CD4-positive, alpha-beta memory T cell (primary cell): Measurements from ENCODE around the gene EYS. TPM values are rescaled to one million over a fixed set of nuclear protein-coding genes. Genes with fewer than 3 reads are reported as not detected.

Experiments used
- CTCF ChIA-PET: fragments of 350-600 bp; sonication (Branson Sonifier 250); formaldehyde crosslinking; loops from one replicate; lab custom pipeline; 2021; ENCODE audit warnings: inconsistent platforms; ENCODE audit not compliant: partially characterized antibody; lab: Charles Lee
- POLR2A ChIA-PET: fragments of 350-600 bp; sonication (Branson Sonifier 250); formaldehyde crosslinking; loops from one replicate; lab custom pipeline; 2021; ENCODE audit not compliant: partially characterized antibody; lab: Charles Lee
- DNase-seq, 5 donors: peaks; one replicate each; pipeline versions ENCODE4 v3.0.0 to v3.0.0-alpha.2; 2020 to 2022; ENCODE audit warnings: mixed read lengths in 1 of 5
- H3K27ac ChIP-seq: one replicate; pipeline ENCODE4 v1.7.0; 2013; ENCODE audit warnings: low read depth, low read length
- H3K27me3 ChIP-seq: 2 replicates; pipeline ENCODE4 v1.7.0; 2013; ENCODE audit warnings: mild to moderate bottlenecking, low read length, moderate library complexity; ENCODE audit not compliant: insufficient read depth
- H3K36me3 ChIP-seq: 2 replicates; pipeline ENCODE4 v1.7.0; 2013; ENCODE audit warnings: mild to moderate bottlenecking, low read length, moderate library complexity; ENCODE audit not compliant: insufficient read depth
- H3K4me1 ChIP-seq: 2 replicates; pipeline ENCODE4 v1.7.0; 2013; ENCODE audit warnings: mild to moderate bottlenecking, low read length, moderate library complexity; ENCODE audit not compliant: insufficient read depth
- H3K4me3 ChIP-seq, 2 donors: one replicate each; pipeline ENCODE4 v1.7.0; 2013; ENCODE audit warnings: low read length in 2 of 2, mild to moderate bottlenecking in 1 of 2
- H3K9me3 ChIP-seq, 2 donors: one replicate each; pipeline ENCODE4 v1.7.0; 2013; ENCODE audit warnings: low read length in 2 of 2, control low read depth in 1 of 2; ENCODE audit not compliant: control insufficient read depth in 1 of 2
- H3K27ac Mint-ChIP-seq, 7 donors: one replicate each; pipeline ENCODE4 v1.8.0; 2020 to 2021; ENCODE audit warnings: mixed read lengths in 7 of 7, mild to moderate bottlenecking in 6 of 7, inconsistent platforms in 3 of 7, moderate library complexity in 3 of 7
- H3K27me3 Mint-ChIP-seq, 2 donors: one replicate each; pipeline ENCODE4 v1.8.0; 2020 to 2021; ENCODE audit warnings: mixed read lengths in 2 of 2
- H3K36me3 Mint-ChIP-seq, 2 donors: one replicate each; pipeline ENCODE4 v1.8.0; 2020 to 2021; ENCODE audit warnings: mixed read lengths in 2 of 2, inconsistent platforms in 1 of 2, mild to moderate bottlenecking in 1 of 2
- H3K4me1 Mint-ChIP-seq, 4 donors: one replicate each; pipeline ENCODE4 v1.8.0; 2020 to 2021; ENCODE audit warnings: mixed read lengths in 4 of 4, mild to moderate bottlenecking in 1 of 4
- H3K4me3 Mint-ChIP-seq, 8 donors: one replicate each; pipeline ENCODE4 v1.8.0; 2020 to 2021; ENCODE audit warnings: mixed read lengths in 8 of 8, mild to moderate bottlenecking in 7 of 8, moderate library complexity in 6 of 8, inconsistent platforms in 3 of 8
- H3K9me3 Mint-ChIP-seq, 8 donors: one replicate each; pipeline ENCODE4 v1.8.0; 2020 to 2021; ENCODE audit warnings: mixed read lengths in 8 of 8, mild to moderate bottlenecking in 5 of 8, inconsistent platforms in 3 of 8, moderate library complexity in 1 of 8
- intact Hi-C: fragments of 100-400 bp; cut with micrococcal nuclease; formaldehyde crosslinking; loops from one replicate; pipeline ENCODE4 v1.15.1; 2023
- polyA plus RNA-seq, 2 donors: library from polyadenylated mRNA; unstranded; fragments of 300-500 nt; fragmentation: Illumina TruSeq; gene quantifications; one replicate each; pipeline ENCODE4 v1.2.3, GENCODE V29; 2021
- total RNA-seq, 2 experiments: library from RNA; stranded (reverse); gene quantifications; one replicate each; pipeline ENCODE4 v1.2.3, GENCODE V29; 2021

Gene EYS
- total and polyA plus RNA-seq, 4 experiments from 2014 or later, result 0.17 to 0.20 TPM; not detected in 2

GRCh38 chr6:65295812-65296211, 411.2 kb downstream of the EYS start:
- Mint-ChIP-seq H3K36me3 (no peaks in the 10 kb centered on the region), H3K27me3 (no peaks in the 10 kb centered on the region), H3K27ac (no peak overlapping the region), H3K4me1 (no peaks in the 10 kb centered on the region), H3K9me3 (peaks cover 0 to 16% (median 4%) of the 10 kb centered on the region in 8 donors), H3K4me3 (no peak overlapping the region)
- intact Hi-C loops, result no loop called here
- H3K27me3 ChIP-seq, result no peaks in the 10 kb centered on the region
- H3K4me3 ChIP-seq, result no peak overlapping the region
- no peaks in the 10 kb centered on the region for H3K36me3 ChIP-seq
- H3K27ac ChIP-seq, result no peak overlapping the region
- ChIA-PET CTCF (no interaction called here), POLR2A (no interaction called here)
- H3K9me3 ChIP-seq, result no peaks in the 10 kb centered on the region
- DNase-seq, result no peak
- H3K4me1 ChIP-seq, result no peaks in the 10 kb centered on the region

GRCh38 chr6:65289491-65289890, 417.5 kb downstream of the EYS start:
- Histone ChIP-seq H3K36me3 (no peaks in the 10 kb centered on the region), H3K9me3 (no peaks in the 10 kb centered on the region), H3K4me1 (no peaks in the 10 kb centered on the region), H3K4me3 (no peak overlapping the region), H3K27me3 (no peaks in the 10 kb centered on the region), H3K27ac (no peak overlapping the region)
- H3K27me3 Mint-ChIP-seq, result no peaks in the 10 kb centered on the region
- ChIA-PET POLR2A (no interaction called here), CTCF (no interaction called here)
- H3K27ac Mint-ChIP-seq, result no peak overlapping the region
- no peaks in the 10 kb centered on the region for H3K36me3 Mint-ChIP-seq
- H3K4me1 Mint-ChIP-seq, result no peaks in the 10 kb centered on the region
- intact Hi-C loops, result no loop called here
- H3K9me3 Mint-ChIP-seq, result peaks cover 0 to 16% (median 2%) of the 10 kb centered on the region in 8 donors
- no peak overlapping the region for H3K4me3 Mint-ChIP-seq
- no peak for DNase-seq

DNA sequence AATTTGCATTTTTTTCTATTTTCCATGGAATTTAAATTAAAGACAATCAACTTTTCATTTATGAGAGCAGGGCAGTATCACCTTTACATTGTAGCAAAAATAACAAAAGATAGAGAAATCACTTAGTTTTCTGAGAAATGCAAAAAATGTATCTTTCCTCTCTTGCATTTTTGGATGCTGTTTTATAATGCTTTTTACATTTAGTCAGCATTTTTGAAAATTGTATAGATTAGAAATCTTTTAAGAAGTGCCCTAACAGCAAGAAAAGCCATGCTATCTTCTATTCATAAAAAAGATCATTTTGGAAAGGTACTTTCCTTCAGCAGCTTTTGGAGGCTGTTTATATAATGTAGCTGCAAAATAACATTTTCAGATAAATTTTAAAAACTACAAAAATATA, 421.8 kb downstream of the EYS start:
- Mint-ChIP-seq H3K27ac (no peak overlapping the region), H3K4me1 (no peaks in the 10 kb centered on the region), H3K27me3 (no peaks in the 10 kb centered on the region), H3K36me3 (no peaks in the 10 kb centered on the region), H3K9me3 (peaks cover 0 to 3% (median 0%) of the 10 kb centered on the region in 8 donors), H3K4me3 (no peak overlapping the region)
- no peaks in the 10 kb centered on the region for H3K4me1 ChIP-seq
- intact Hi-C loops, result no loop called here
- ChIA-PET CTCF (no interaction called here), POLR2A (no interaction called here)
- no peaks in the 10 kb centered on the region for H3K27me3 ChIP-seq
- no peak overlapping the region for H3K4me3 ChIP-seq
- no peaks in the 10 kb centered on the region for H3K36me3 ChIP-seq
- no peak for DNase-seq
- H3K27ac ChIP-seq, result no peak overlapping the region
- H3K9me3 ChIP-seq, result no peaks in the 10 kb centered on the region

DNA sequence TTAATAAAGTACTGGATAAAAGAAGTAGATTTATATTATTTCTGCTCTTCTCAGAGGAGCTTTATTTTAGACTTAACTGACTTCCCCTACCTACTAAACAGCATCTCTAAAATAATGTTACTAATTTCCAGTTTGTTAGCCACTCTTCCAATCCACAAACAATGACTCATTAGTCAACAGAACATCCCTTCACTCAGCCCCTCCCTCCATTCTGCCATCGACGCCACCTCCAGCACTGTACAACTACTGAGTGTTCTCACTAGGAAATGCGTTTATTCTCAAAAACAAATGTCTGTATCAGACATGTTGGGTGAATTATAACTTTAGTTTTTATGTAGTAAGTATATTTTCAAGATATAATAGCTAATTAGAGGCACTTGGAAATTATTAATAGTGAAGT, 427.0 kb downstream of the EYS start:
- ChIA-PET POLR2A (no interaction called here), CTCF (no interaction called here)
- Mint-ChIP-seq H3K4me3 (no peak overlapping the region), H3K4me1 (no peaks in the 10 kb centered on the region), H3K27ac (no peak overlapping the region), H3K36me3 (no peaks in the 10 kb centered on the region), H3K27me3 (no peaks in the 10 kb centered on the region), H3K9me3 (peaks cover 0 to 19% (median 7%) of the 10 kb centered on the region in 8 donors)
- Histone ChIP-seq H3K4me1 (no peaks in the 10 kb centered on the region), H3K27ac (no peak overlapping the region), H3K36me3 (no peaks in the 10 kb centered on the region), H3K27me3 (no peaks in the 10 kb centered on the region), H3K4me3 (no peak overlapping the region), H3K9me3 (no peaks in the 10 kb centered on the region)
- DNase-seq, result no peak
- intact Hi-C loops, result no loop called here

- Mint-ChIP-seq H3K4me1 (no peaks in the 10 kb centered on the region), H3K4me3 (no peak overlapping the region), H3K27ac (no peak overlapping the region), H3K36me3 (no peaks in the 10 kb centered on the region), H3K27me3 (no peaks in the 10 kb centered on the region), H3K9me3 (peaks cover under 1 to 12% (median 5%) of the 10 kb centered on the region in 8 donors)
- Histone ChIP-seq H3K27ac (no peak overlapping the region), H3K4me3 (no peak overlapping the region), H3K27me3 (no peaks in the 10 kb centered on the region), H3K9me3 (no peaks in the 10 kb centered on the region), H3K4me1 (no peaks in the 10 kb centered on the region), H3K36me3 (no peaks in the 10 kb centered on the region)
- ChIA-PET CTCF (no interaction called here), POLR2A (no interaction called here)
- intact Hi-C loops, result no loop called here
- DNase-seq, result no peak
These were observed 444.8 kb downstream of the EYS start for GRCh38 chr6:65262241-65262640.

DNA sequence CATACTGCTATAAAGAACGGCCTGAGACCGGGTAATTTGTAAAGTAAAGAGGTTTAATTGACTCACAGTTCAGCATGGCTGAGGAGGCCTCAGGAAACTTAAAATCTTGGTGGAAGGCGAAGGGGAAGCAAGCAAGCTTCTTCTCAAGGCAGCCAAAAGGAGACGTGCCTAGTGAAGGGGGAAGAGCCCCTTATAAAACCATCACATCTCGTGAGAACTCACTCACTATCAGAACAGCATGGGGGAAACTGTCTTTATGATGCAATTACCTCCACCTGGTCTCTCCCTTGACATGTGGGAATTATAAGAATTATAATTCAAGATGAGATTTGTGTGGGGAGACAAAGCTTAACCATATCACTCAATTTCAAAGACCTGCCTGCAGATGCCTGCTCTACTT, 447.0 kb downstream of the EYS start:
- intact Hi-C loops, result no loop called here
- CTCF ChIA-PET, result interaction anchor here (0.7 kb wide), 1 partner anchor 14 kb away, joined by 3 read pairs; no protein-coding TSS in a partner anchor
- no peak for DNase-seq
- Mint-ChIP-seq H3K27me3 (no peaks in the 10 kb centered on the region), H3K4me3 (no peak overlapping the region), H3K9me3 (peaks cover 0 to 18% (median 5%) of the 10 kb centered on the region in 8 donors), H3K4me1 (no peaks in the 10 kb centered on the region), H3K36me3 (no peaks in the 10 kb centered on the region), H3K27ac (no peak overlapping the region)
- no peaks in the 10 kb centered on the region for H3K4me1 ChIP-seq
- POLR2A ChIA-PET, result no interaction called here
- no peak overlapping the region for H3K27ac ChIP-seq
- H3K4me3 ChIP-seq, result no peak overlapping the region
- no peaks in the 10 kb centered on the region for H3K36me3 ChIP-seq
- H3K9me3 ChIP-seq, result no peaks in the 10 kb centered on the region
- H3K27me3 ChIP-seq, result no peaks in the 10 kb centered on the region

DNA sequence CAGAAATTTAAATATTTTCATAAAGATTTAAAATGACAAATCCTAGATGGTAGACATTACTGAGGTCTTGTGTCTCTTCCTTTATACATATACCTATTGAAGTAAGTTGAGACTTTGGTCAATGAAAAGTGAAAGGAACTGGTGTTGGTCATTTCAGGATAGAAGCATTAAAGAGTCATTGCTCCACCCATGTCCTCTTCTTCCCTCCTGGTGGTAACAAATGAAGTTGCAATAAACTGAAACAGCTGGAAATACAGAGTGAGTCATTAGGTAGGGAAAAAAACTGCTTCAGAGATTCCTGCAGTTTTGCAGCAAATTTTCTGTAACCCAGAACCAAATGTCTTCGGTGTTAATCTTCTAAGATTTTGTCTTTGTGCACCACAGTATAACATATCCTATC, 448.0 kb downstream of the EYS start:
- Mint-ChIP-seq H3K9me3 (peaks cover 0 to 18% (median 5%) of the 10 kb centered on the region in 8 donors), H3K27me3 (no peaks in the 10 kb centered on the region), H3K4me1 (no peaks in the 10 kb centered on the region), H3K4me3 (no peak overlapping the region), H3K27ac (no peak overlapping the region), H3K36me3 (no peaks in the 10 kb centered on the region)
- POLR2A ChIA-PET, result no interaction called here
- Histone ChIP-seq H3K9me3 (no peaks in the 10 kb centered on the region), H3K27ac (no peak overlapping the region), H3K36me3 (no peaks in the 10 kb centered on the region), H3K27me3 (no peaks in the 10 kb centered on the region), H3K4me3 (no peak overlapping the region), H3K4me1 (no peaks in the 10 kb centered on the region)
- no peak for DNase-seq
- intact Hi-C loops, result no loop called here
- CTCF ChIA-PET, result no interaction called here

DNA sequence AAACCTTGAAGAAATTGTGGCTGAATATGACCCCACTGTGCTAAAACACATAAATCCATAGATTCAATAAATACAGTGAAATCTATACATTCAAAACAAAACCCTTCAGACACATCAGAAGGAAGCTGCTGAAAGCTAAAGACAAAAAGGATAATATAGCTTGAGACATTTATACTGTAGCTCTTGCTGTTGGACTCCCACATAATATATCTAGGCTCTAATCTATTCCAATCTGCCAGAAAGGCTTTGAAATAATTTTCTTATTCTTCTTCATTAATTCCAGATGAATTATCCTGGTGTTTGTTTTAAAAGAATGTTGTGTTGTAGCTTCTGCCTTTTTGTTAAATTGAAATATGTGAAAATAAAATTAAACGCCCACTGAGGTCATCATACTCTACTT, 454.0 kb downstream of the EYS start:
- Histone ChIP-seq H3K9me3 (no peaks in the 10 kb centered on the region), H3K27ac (no peak overlapping the region), H3K27me3 (no peaks in the 10 kb centered on the region), H3K4me3 (no peak overlapping the region), H3K36me3 (no peaks in the 10 kb centered on the region), H3K4me1 (no peaks in the 10 kb centered on the region)
- ChIA-PET CTCF (no interaction called here), POLR2A (no interaction called here)
- Mint-ChIP-seq H3K27ac (no peak overlapping the region), H3K36me3 (no peaks in the 10 kb centered on the region), H3K27me3 (no peaks in the 10 kb centered on the region), H3K4me3 (peak overlapping the region in 1 of 8 donors; percentile 26), H3K4me1 (no peaks in the 10 kb centered on the region), H3K9me3 (peaks cover 0 to 21% (median 4%) of the 10 kb centered on the region in 8 donors)
- no peak for DNase-seq
- intact Hi-C loops, result no loop called here
